Fibroblast of villous mesenchyme (primary cell): Measurements from ENCODE around the gene AP2A2. TPM values are rescaled to one million over a fixed set of nuclear protein-coding genes. Genes with fewer than 3 reads are reported as not detected.
A peak's percentile ranks its signal among the peaks of the same experiment; 100 is the strongest.

ENCODE experiments used
- DNase-seq: peaks from one replicate; pipeline ENCODE4 v3.0.0-alpha.2; 2010; ENCODE audit warnings: low read depth
- H3K4me3 ChIP-seq: 2 replicates; pipeline ENCODE4 v1.5.1; 2011; ENCODE audit warnings: low read depth, mild to moderate bottlenecking, low read length
- CTCF ChIP-seq: IDR thresholded peaks from 2 replicates; pipeline ENCODE4 v1.5.1; 2012; ENCODE audit warnings: low read depth, mild to moderate bottlenecking, low read length; ENCODE audit not compliant: insufficient read depth
- total RNA-seq: library from RNA; depleted of rRNA; stranded (reverse); fragments of >200 nt; gene quantifications from 2 replicates; pipeline ENCODE4 v1.2.3, GENCODE V29; 2012

AP2A2 gene
- total RNA-seq, 1 donor: 53.5 TPM

GRCh38 chr11:1036931-1037330, 111.3 kb downstream of the AP2A2 start:
- H3K4me3 ChIP-seq: no peak overlapping the region
- DNase-seq: no peak
- no peak for TF ChIP-seq CTCF

DNA sequence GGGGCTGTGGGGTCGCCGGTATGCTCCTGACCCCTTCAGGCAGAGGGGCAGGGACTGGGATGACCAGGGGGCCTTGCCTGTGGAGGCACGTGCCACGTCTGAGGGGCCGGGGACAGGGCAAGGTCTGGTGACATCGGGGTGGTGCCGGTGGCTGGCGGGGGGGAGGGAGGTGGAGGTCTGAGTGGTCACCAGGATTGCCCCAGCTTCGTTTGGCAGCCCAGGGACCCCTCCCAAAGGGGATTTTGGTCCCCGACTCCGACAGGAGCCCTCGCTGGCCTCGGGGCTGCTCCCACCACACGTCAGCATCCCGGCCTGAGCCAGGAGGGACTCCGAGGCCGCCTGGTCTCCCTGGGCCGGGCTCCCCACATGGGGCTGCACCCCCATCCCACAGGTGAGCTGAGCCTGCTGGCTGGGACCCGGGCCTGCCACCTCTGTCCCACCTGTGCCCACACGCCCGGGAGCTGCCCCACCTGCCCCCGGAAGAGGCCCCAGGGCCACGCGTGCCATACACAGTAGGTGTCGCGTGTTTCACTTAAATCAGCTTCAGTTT, 111.9 kb downstream of the AP2A2 start:
- no peak for DNase-seq
- H3K4me3 ChIP-seq: no peak overlapping the region
- TF ChIP-seq CTCF: no peak

DNA sequence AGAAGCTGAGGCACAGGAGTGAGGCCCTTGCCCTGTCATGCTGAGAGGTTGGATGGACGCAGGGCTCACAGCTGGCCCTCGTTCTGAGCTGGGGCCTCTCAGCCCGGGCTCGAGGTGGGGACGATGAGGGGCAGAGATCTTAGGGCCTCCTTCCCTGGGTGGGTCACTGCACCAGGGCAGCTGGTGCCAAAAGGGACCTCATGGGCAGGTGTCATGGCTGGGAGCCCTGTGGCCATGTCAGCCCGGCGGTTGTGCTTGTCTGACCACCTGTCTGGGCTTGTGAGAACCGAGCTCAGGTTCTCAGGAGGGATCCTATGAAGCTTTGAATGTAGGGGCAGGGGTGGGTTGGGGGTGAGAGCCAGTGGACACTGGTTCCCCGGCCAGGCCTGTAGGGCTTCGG, 112.7 kb downstream of the AP2A2 start:
- no peak for TF ChIP-seq CTCF
- no peak overlapping the region for H3K4me3 ChIP-seq
- DNase-seq: no peak

DNA sequence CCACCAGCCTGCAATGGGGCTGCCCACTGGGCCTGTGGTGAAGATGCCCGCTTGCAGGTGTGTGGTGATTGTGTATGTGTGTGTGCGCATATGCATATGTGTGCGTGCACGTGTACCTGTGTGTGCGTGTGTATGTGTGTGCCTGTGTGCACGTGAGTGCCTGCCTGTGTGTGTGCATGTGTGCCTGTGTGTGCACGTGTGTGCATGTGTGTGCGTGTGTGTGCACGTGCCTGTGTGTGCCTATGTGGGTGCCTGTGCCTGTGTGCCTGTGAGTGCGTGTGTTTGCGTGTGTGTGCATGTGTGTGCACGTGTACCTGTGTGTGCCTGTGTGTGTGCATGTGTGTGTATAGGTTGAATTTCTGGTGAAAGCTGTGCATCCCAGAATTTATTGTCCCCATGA, 113.3 kb downstream of the AP2A2 start:
- no peak for DNase-seq
- no peak for TF ChIP-seq CTCF
- no peak overlapping the region for H3K4me3 ChIP-seq

DNA sequence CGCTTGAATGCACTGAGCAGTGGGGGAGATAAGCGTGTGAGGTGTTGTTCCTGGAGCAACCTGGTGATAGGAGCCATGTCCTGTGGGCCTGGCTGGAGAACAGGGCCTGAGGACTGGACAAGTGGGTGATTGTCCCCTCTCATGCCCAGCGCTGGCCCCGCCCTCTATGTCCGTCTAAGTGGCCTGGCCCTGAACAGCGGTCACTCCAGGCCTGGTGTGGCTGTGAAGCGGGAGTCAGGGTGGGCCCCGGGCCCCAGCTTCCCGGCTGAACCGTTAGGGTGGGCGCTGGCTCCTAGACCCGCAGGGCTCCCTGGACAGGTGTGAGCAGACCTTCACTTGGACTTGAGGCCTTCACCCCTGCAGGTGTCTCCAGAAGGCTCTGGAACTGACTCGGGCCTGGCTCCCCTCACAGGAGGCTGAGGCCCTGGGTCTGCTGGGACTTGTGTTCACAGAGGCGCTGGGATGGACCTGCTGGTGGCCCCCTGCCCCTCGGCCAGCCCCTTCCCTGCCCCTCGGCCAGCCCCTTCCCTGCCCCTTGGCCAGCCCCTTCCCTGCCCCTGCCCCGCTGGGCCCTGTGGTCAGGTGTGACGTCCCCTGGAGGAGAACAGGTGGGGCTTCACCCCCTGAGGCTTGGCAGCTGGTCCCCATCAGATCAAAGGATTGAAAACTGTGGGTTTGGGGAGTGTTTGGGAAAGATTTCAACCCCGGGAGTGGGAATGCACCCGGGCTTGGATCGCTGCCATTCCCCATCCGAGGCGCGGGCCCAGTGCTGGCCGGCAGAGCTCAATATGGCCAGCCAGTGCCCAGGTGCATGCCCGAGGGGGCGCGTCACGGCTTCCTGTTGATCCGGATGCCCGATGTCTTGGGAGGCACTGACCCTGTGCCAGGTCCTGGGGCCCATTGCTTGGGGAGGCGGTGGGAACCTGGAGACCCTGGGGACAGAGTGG, 114.1 kb downstream of the AP2A2 start:
- no peak for DNase-seq
- TF ChIP-seq CTCF: no peak
- no peak overlapping the region for H3K4me3 ChIP-seq

GRCh38 chr11:1040428-1041148, 114.9 kb downstream of the AP2A2 start:
- no peak overlapping the region for H3K4me3 ChIP-seq
- peak; percentile 23 for DNase-seq
- TF ChIP-seq CTCF: no peak
